NCI-H1092 (cell line): Measurements from ENCODE around the gene ACYP1.
"Not testable (repeated sequence)": the region's sequence is repeated elsewhere in the genome, so short reads cannot be mapped to it uniquely, and the experiment has no call there.

Source experiments
- DNase-seq: peaks from one replicate; lab custom pipeline; 2025; lab: John Stamatoyannopoulos, UW

ACYP1 gene

GRCh38 chr14:75068294-75069120 lies 4.7 kb upstream of the ACYP1 start:
- no peak for DNase-seq

- DNase-seq, result not testable (repeated sequence)
Observed at GRCh38 chr14:75067765-75068164, 3.9 kb upstream of the ACYP1 start.

GRCh38 chr14:75067212-75067611 lies 3.4 kb upstream of the ACYP1 start:
- no peak for DNase-seq

- DNase-seq, result no peak
Observed at GRCh38 chr14:75066691-75067090, 2.9 kb upstream of the ACYP1 start.

GRCh38 chr14:75064205-75064567 lies 362 bp upstream of the ACYP1 start:
- no peak for DNase-seq

GRCh38 chr14:75063013-75063412 lies 811 bp downstream of the ACYP1 start:
- DNase-seq, result no peak

GRCh38 chr14:75060420-75060819 lies 3.4 kb downstream of the ACYP1 start:
- DNase-seq, result no peak

- no peak for DNase-seq
Observed at GRCh38 chr14:75059642-75060041, 4.2 kb downstream of the ACYP1 start.

- no peak for DNase-seq
Observed at GRCh38 chr14:75054421-75054820, 9.4 kb downstream of the ACYP1 start.

GRCh38 chr14:75053396-75054291 lies 10.2 kb downstream of the ACYP1 start:
- DNase-seq, result no peak

- DNase-seq, result no peak
Observed at GRCh38 chr14:75051556-75051899, 12.3 kb downstream of the ACYP1 start.

- DNase-seq, result peak; percentile 83
Observed at GRCh38 chr14:75050852-75051555, 12.8 kb downstream of the ACYP1 start, which contains the start of gene MLH3. MLH3 (minus strand) TSS chr14:75051467; CDS start chr14:75049655, 1,812 bp downstream.

- DNase-seq, result no peak
Observed at GRCh38 chr14:75049731-75050201, 14.1 kb downstream of the ACYP1 start.

GRCh38 chr14:75049136-75049535 lies 14.7 kb downstream of the ACYP1 start:
- DNase-seq, result no peak

GRCh38 chr14:75048101-75048500 lies 15.7 kb downstream of the ACYP1 start:
- no peak for DNase-seq

GRCh38 chr14:75047506-75047905 lies 16.3 kb downstream of the ACYP1 start:
- no peak for DNase-seq

GRCh38 chr14:75046899-75047298 lies 16.9 kb downstream of the ACYP1 start:
- no peak for DNase-seq

GRCh38 chr14:75046275-75046674 lies 17.5 kb downstream of the ACYP1 start:
- DNase-seq, result no peak

GRCh38 chr14:75044752-75045151 lies 19.1 kb downstream of the ACYP1 start:
- no peak for DNase-seq

GRCh38 chr14:75044322-75044721 lies 19.5 kb downstream of the ACYP1 start:
- DNase-seq, result no peak

GRCh38 chr14:75042035-75042434 lies 21.8 kb downstream of the ACYP1 start:
- no peak for DNase-seq

GRCh38 chr14:75041613-75042012 lies 22.2 kb downstream of the ACYP1 start:
- DNase-seq, result no peak
